HG02840 (cell line): ENCODE measurements around the gene DNMT3L.
"Not testable (repeated sequence)": the region's sequence is repeated elsewhere in the genome, so short reads cannot be mapped to it uniquely, and the experiment has no call there.

Experiments used
- ATAC-seq: cut with Tn5 transposase; IDR thresholded peaks from one replicate; pipeline ENCODE4 v1.9.1; 2021; ENCODE audit warnings: mild to moderate bottlenecking, moderate library complexity, moderate number of reproducible peaks; ENCODE audit not compliant: unreplicated experiment, low FRiP score

The DNMT3L gene

DNA sequence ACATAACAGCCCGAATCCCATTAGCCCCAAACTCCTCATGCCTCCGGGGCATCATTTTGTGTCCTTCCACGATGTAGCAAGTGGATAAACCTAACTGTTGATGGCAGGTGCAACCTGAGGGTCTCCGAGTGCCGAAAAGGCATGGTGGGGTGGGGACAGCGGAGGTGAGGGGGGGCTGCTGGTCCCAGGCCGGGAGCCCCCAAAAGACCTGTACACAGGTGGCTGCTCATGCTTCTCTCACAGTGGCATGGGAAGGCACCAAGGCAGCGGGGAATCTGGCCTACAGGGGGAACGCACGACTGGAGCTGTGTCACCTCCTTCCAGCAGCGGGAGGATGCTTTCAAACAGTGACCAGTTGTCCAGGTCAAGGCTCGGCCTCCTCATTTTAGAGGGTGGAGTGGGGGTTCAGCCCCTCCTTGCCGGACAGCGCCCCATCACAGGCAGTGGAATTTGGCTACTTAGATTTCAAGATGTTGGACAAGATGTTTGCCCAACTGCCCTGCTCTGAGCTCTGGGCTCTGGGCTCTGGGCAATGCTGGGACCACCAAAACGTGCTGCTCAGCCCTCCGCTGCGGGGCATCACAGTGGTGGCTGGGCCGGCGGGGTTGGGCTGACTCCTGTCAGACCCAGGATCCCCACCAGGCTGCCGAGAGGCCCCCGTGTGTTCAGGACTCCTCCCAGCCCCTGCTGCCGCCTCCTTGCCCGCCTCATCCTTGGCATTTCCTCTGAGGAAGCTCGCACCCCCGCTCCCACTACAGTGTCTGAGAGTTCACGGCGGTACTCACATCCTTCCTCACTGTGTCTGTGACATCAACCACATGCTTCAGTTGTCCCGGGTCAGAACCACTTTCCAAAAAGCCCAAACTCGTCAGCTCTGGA lies 7.6 kb downstream of the DNMT3L start:
- no peak for ATAC-seq

DNA sequence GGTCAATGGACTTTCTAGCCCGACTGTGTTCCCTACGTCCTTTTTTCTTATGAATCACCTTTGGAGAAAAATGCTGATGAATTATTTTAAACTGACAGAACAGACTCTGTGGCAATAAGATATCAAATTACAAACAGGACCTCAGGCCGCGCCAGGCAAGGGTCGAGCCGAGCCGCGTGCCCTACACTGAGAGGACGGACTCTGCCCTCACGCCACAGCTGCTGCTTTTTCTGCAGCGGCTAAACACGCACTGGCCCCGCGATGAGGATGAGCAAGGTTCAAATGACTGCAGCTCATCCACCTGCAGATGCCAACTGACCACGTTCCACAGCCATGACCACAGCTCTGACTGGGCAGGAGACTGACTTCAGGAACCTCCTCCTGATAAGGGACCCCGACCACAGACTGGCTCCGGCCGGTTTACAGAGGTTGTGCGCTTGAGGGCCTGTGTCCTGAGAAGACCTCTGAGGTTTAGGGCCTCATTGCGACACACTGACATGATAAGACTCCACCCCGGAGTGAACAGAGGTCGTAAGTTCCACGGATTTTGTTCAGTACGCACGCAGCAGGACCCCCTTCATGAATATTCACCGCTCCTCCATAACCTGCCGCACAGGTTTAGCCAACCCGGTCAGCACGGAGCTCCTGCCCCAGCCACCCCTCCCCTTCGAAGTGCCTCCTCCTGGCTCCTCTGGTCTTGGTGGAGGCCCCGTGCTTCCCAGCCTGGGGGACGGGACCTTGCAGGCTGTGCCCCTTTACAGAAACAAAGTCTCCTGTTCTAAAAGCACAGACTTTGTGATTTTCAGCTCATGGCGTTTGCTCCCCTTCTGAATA lies 12.3 kb downstream of the DNMT3L start:
- not testable (repeated sequence) for ATAC-seq

DNA sequence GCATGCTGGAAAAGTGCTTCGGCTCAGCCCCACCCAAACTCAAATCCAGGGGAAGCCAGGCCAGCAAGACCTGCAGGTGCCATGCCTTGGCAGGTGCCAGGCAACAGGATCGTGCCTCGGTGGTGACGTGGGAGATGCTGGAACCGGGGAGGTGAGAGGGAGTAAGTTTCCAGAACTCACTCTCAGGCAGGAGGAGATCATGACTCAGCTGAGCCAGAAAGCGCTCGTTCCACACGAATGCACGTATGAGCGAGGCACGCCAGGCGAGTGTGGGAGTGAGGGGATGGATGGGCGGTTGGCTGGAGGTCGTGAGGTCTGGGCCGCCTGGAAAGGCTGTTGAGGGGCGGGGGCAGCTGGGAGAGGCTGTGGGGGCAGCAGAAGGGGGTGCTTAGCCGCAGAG lies 13.8 kb downstream of the DNMT3L start:
- not testable (repeated sequence) for ATAC-seq

DNA sequence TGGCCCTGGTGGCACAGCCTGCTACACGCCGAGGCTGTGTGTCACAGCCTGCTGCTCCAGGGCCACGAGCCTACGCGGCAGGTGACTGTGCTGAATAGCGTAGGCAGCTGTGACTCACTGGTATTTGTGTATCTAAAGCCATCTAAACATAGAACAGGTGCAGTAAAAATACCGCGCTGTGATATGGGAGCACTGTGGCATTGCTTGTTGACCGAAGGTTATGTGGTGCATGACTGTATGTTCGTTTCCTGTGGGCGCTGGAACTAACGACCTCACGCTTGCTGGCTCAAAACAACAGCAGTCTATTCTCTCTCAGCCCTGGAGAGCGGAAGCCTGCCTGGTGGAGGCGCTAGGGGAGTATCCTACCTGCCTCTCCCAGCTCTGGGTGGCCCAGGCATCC lies 17.7 kb downstream of the DNMT3L start:
- peak; percentile 63 for ATAC-seq

DNA sequence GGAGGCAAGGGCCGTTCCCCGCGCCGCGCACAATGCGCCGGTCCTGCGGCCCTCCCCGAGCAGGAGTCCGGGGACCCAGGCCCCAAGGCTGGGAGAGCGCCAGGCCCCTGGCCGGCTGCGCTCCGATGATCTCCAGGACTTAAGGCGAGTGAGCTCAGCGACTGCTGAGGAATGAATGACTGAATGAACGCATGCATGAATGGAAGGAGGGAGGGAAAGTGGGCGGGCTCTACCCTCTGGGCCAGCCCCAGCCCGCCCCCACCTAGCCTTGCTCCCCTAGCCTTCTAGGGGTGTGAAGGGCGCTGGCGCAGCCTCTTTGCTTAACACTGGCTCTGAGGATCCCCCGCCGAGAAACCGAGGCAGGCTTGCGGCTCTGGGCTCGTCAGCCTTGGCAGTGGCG lies 20.4 kb downstream of the DNMT3L start:
- ATAC-seq, result not testable (repeated sequence)

DNA sequence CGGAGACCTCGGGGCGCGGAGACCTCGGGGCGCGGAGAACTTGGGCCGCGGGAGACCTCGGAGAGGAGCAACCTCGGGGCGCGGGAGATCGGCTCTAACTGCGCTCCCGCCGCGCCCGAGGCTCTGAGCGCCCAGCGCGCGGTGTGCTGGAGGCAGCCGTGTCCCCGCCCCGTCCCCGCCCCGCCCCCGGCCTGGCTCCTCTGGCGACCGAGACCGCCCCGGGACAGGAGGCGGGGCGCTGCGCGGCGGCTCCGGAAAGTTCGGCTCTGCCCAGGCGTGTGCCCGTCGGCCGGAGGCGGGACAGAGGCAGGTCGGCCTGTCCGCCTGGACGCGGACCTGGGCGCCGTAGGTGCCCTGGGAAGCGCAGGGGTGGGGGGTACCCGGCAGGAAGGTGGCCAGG lies 20.9 kb downstream of the DNMT3L start, which contains the start of gene ICOSLG:
TSS of gene ICOSLG (minus strand) at position 102 of the 400 bp plus-strand sequence. CDS start 126 bp downstream, outside the sequence.
- ATAC-seq, result not testable (repeated sequence)

DNA sequence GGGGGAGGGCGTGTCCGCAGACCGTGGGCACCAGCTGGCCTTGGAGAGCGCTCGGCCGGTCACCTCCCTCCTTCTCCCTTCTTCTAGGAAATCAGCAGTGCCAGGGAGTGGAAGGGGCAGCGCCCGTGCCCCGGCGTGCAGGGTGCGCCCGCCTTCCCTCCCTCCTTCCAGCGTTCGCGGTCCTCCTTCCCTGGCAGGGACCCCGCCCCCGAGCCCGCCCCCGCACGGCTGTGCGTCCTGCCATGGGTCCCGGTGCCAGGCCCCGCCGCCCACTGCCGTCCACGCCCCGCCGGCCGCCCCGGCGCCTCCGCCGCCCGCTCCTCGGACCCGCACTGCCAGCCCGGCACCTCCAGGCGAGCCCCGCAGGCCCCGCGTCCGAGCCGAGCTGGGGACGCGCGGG lies 21.3 kb downstream of the DNMT3L start:
- ATAC-seq, result not testable (repeated sequence)

DNA sequence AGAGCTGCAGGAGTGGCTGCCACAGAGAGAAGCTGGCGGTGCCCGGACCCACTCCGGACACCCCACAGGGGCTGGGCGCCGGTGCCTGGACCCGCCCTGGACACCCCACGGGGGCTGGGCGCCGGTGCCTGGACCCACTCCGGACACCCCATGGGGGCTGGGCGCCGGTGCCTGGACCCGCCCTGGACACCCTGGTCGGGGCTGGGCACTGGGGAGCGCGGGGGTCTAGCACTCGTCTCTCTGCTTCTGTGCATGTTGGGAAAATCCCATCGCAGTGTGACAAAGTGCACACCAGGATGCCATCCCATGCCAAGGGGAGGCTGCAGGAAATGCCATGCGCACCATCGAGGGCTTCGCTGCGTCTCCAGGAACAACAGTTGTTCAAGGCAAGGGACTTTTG lies 32.1 kb downstream of the DNMT3L start:
- not testable (repeated sequence) for ATAC-seq

DNA sequence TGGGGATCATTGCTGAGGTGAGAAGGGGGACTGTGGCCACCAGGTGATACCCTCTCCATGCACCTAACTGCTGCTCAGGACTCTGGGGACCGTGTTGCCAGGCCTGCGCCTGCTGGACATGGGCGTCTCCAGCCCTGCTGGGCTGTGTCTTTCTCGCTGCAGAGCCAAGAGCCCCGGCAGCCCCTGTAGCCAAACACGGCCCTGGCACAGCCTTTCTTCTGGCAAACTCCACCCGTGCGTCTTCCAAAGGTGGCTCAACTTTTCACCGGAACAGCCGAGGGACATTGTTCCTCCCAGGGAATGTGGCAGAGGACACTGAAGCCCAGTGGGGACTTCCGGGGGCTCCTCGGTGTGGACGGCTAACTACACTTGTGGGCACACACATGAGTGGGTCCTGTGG lies 33.6 kb downstream of the DNMT3L start:
- ATAC-seq, result not testable (repeated sequence)

DNA sequence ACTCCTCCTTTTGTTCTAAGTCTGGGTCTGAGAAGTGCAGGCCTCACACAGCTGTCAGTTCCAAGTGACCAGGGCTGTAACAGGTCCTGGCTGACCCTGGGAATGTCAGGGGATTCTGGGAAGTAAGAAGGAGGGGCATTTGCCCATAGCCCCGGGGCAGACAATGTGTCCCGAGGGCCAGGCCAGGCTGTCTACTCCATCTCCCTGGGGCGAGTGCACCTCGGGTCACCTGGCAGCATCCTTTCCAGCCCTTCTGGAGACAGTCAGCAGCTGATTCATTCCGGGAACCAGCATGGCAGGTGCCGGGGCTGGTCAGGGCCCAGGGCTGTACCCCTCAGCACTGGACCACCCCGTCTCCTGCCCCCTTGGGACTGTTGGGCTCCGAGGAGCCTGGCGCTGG lies 34.1 kb downstream of the DNMT3L start:
- not testable (repeated sequence) for ATAC-seq

DNA sequence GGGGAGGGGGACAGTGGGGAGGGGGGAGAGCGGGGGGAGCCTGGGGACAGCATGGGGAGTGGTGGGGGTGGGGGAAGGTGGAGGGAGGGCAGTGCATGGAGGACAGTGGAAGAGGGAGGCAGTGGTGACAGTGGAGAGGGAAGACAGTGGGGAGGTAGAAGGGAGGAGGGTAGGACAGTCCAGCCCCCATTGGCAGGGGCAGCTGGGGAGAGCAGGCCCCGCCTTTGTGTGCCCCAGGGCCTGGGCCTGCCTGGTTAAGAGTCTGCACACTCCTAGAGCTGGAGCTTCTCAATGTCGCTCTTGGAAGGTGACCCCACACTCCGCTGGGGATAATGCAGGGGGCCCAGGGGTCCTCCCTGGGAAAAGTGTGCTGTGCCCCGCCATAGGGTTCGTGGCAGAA lies 36.1 kb downstream of the DNMT3L start:
- not testable (repeated sequence) for ATAC-seq

DNA sequence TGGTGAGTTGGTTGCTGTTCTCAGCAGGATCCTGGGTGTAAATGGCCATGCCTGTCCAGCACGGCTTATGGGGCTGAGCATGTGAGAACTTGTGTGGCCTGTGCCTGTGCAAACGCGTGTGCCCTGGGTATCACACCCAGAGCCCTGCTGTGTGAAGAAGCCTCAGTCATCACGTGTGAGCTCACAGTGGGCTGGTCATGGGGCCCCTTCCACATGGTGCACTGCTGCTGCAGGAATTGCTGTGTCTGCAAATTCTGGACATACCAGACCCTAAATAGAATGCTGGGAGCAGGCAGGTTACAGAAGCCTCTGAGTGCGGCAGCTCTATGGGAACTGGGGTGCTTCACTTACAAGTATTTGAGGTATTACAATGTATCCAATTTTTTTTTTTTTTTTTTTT lies 38.4 kb downstream of the DNMT3L start:
- ATAC-seq, result not testable (repeated sequence)

DNA sequence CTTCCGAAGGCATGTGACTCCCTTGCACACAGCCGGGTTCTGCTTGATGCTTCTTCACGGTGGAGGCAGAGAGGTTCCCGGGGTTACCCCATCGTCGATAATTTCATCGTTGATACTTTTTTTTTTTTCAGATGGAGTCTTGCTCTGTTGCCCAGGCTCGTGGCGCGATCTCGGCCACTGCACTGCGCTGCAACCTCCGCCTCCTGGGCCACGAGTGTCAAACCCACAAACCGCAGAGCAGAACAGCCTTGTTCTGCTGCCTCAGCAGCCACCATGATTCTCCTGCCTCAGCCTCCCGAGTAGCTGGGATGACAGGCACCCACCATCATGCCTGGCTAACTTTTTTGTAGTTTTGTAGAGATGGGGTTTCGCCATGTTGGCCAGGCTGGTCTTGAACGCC lies 41.0 kb downstream of the DNMT3L start:
- ATAC-seq, result not testable (repeated sequence)

DNA sequence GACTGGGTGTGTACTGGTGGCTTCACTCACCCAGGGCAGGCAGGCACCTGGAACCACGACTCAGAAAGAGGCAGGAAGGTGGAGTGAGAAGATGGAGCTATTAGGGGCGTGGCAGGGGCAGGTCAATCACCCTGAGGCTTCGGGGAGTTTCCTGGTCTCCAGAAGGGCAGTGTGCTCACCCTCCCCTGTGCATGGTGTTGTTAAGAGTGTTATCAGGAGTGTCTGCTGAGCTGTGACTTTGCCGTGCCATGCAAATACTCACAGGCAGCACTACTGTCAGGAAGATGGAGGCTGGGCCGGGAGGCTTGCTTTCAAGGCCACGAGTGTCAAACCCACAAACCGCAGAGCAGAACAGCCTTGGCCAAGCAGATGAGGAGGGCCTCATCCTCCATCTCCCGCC lies 43.2 kb downstream of the DNMT3L start:
- not testable (repeated sequence) for ATAC-seq

DNA sequence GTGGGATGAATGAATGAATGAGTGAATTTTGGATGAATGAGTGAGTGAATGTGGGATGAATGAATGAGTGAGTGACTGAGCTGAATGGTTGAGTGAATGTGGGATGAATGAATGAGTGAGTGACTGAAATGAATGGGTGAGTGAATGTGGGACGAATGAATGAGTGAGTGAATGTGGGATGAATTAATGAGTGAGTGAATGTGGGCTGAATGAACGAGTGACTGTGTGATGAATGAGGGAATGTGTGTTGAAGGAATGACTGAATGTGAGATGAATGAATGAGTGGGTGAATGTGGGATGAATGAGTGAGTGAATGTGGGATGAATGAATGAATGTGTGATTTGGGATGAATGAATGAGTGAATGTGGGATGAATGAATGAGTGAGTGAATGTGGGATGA lies 49.7 kb downstream of the DNMT3L start:
- ATAC-seq, result not testable (repeated sequence)

DNA sequence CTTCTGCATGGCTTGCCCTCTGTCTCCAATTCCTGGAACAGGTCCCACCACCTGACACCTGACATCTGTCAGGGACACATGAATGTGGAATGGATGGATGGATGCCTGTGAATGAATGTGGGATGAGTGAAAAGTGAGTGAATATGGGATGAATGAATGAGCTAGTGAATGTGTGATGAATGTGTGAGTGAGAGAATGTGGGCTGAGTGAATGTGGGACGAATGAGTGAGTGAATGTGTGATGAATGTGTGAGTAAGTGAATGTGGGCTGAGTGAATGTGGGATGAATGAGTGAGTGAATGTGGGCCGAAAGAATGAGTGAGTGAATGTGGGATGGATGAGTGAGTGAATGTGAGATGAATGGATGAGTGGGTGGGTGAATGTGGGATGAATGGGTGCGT lies 50.1 kb downstream of the DNMT3L start:
- ATAC-seq, result not testable (repeated sequence)

DNA sequence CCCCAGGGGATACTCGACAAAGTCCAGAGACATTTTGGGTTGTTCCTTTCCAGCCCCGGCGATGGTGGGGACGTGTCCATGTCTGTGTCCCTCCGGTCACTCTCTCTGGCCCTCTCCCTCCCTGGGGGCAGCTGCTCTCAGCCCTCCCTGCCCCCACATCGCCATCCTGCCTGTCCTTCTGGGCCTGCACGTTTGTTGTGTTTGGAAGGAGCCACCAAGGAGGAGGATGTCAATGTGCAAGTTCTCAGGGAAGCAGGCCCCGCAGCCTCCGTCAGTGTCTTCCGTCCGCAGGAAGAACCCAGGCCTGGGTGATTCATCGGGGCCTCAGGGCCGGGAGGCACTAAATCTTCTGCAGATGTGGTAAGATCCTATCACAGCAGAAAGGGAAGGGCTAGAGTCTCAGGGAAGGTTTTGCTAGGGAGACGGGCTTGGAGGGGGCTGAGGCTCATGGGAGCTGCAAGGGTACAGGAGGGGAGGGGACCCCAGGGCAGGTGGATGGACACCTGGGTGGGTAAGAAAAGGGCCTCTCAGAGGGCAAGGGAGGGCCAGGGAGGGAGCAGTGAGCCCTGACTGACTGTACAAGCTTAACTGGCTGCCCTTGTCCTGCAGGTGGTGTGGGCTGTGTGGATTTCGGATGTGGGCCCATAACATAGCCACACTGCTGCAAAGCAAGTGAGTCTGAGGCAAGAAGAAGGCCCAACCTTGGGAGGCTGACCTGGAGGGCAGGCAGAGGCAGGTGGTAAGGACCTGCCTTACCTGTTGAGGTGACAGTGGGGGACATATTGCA lies 53.6 kb downstream of the DNMT3L start:
- ATAC-seq, result not testable (repeated sequence)

DNA sequence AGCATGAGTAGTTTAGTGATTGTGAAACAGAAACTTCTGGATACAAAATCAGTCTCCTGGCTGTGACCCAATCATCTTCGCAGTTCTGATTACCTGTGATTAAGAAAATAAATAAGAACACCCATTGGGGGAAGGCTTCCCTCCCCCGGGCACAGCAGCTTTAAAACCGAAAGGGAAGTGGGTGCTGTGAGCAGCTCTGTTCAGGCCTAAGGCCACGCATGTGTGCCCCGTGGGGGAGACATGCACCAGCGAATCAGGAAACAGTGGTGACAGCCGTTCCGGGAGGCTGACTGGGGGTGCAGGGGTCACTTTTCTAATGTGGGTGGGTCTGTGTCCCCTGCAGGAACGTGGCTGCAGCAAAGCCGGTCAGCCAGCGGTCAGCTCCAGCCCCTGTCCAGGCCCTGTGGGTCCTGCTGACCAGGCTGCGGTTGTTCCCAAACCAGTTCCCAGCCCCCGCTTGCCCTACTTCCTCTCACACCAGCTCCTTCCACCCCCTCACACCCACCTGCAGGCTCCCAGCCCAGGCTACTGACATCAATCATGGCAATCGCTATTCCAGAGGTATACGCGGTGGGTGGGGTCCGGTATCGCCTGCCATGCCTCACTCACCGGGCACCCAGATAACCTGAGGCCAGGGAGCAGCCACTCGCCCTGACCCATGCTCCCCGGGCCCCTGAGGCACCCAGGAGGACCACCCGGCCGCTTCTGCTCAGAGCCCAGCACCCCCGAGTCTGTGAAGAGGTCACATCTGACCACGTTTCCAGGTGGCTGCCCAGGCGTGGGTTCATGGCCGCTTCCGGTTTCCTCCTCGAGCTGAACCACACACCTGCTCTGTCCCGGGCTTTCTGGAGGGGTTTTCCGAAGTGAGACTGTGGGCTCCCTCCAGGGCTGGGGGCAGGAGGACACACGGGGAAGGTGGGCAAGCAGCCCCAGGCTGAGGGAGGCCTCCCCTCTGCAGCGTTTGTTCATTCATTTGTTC lies 54.7 kb downstream of the DNMT3L start:
- ATAC-seq, result peak; percentile 64

DNA sequence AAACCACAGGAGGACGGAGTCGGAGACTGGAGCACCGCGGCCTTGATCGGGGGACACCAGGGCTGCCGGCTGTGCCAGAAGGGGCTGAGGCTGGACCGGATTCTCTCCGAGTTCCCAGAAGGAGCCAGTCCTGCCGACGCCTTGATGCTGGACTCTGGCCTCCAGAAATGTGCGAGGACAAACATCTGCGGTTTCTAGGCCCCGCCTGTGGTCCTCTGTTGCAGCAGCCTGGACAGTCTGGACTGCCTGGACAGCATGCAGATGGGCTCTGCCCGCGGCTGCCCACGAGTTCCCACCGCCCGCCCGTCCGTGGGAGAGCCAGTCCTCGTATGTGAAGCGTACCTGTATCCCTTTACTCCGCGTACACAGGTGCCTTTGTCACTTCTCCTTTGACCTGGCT lies 55.5 kb downstream of the DNMT3L start:
- ATAC-seq, result not testable (repeated sequence)
